ENCODE measurements around the gene TIMP3.

DNA sequence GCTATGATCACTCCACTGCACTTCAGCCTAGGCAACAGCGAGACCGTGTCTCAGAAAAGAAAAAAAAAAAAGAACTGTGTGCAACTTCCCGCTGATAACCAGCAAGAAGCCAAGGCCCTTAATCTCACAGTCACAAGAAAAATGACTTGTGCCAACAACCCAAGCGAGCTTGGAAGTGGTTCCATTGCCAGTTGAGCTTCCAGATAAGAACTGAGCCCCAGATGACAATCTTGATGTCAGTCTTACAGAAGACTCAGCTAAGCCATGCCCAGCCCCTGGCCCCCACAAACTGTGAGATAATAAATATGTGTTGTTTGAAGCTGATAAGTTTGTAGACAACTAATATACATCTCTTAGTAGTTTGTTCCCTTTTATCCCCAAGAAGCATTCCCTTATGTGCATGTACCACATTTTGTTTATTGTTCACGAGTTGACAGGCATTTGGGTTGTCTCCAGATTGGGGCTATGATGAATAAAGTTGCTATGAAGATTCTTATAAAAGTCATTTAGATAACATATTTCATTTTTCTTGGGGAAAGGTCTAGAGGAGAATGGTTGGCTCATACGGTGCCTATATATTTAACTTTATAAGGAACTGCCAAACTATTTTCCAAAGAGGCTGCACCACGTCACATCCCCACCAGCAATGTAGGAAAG is 85.9 kb downstream of the TIMP3 start:
- TF ChIP-seq, protein P1, sequence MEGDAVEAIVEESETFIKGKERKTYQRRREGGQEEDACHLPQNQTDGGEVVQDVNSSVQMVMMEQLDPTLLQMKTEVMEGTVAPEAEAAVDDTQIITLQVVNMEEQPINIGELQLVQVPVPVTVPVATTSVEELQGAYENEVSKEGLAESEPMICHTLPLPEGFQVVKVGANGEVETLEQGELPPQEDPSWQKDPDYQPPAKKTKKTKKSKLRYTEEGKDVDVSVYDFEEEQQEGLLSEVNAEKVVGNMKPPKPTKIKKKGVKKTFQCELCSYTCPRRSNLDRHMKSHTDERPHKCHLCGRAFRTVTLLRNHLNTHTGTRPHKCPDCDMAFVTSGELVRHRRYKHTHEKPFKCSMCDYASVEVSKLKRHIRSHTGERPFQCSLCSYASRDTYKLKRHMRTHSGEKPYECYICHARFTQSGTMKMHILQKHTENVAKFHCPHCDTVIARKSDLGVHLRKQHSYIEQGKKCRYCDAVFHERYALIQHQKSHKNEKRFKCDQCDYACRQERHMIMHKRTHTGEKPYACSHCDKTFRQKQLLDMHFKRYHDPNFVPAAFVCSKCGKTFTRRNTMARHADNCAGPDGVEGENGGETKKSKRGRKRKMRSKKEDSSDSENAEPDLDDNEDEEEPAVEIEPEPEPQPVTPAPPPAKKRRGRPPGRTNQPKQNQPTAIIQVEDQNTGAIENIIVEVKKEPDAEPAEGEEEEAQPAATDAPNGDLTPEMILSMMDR (IDR thresholded peaks at IDR 0.05), result no peak
- TF ChIP-seq POLR2A (IDR thresholded peaks at IDR 0.05) (no peak), EP300 (IDR thresholded peaks at IDR 0.05) (no peak), POLR2AphosphoS5 (IDR thresholded peaks at IDR 0.05) (no peak)

Measured in stomach (tissue), 4 donors.